ENCODE data around the gene GALNT15.

GRCh38 chr3:16227566-16227965 lies 53.1 kb downstream of the GALNT15 start:
- TF ChIP-seq CTCF (conservative IDR thresholded peaks at IDR 0.05) (no peak), EZH2 (IDR thresholded peaks at IDR 0.05; ENCODE audit: low read depth) (no peak)
